ENCODE measurements around the gene PICALM. TPM values are rescaled to one million over a fixed set of nuclear protein-coding genes. Genes with fewer than 3 reads are reported as not detected.

Gene PICALM
- total and polyA plus RNA-seq, 4 donors = 19.3 to 317 (median 108) TPM

GRCh38 chr11:85974122-85974521 lies 94.8 kb downstream of the PICALM start:
- 57% methylated on average over 4 of the region's 4 CpGs for WGBS
- no peak overlapping the region for H3K9ac ChIP-seq (ENCODE audit: low read depth in 1 of 2, low read length in 2 of 2)
- no peak overlapping the region for H3K27ac ChIP-seq (ENCODE audit: low read depth in 1 of 2, low read length in 2 of 2)
- H3K36me3 ChIP-seq (ENCODE audit: control insufficient read depth in 4 of 4, insufficient read depth in 3 of 4, low read depth in 1 of 4, low read length in 3 of 4) = peaks cover 0 to 58% (median 20%) of the 10 kb centered on the region in 4 donors
- DNase-seq (ENCODE audit: low spot score) = no peak
- no peak overlapping the region for H3K4me3 ChIP-seq (ENCODE audit: low read depth in 1 of 3, low read length in 3 of 3)
- H3K4me1 ChIP-seq (ENCODE audit: control insufficient read depth in 4 of 4, insufficient read depth in 4 of 4, low read length in 3 of 4) = peaks cover 0 to 5% (median 1%) of the 10 kb centered on the region in 4 donors
- TF ChIP-seq HNF4A (conservative IDR thresholded peaks at IDR 0.05) = no peak
- TF ChIP-seq CTCF (IDR thresholded peaks at IDR 0.05; ENCODE audit: low read depth, low read length, missing input control) = no peak
- no peak for TF ChIP-seq JUND (IDR thresholded peaks at IDR 0.05)
- no peak for TF ChIP-seq GABPA (IDR thresholded peaks at IDR 0.05 in 1 of 2, conservative IDR thresholded peaks at IDR 0.05 in 1 of 2)
- no peak for TF ChIP-seq MAX (IDR thresholded peaks at IDR 0.05)
- no peak for TF ChIP-seq ATF3 (IDR thresholded peaks at IDR 0.05)
- TF ChIP-seq FOXA2 (IDR thresholded peaks at IDR 0.05) = no peak
- TF ChIP-seq SP1 (IDR thresholded peaks at IDR 0.05) = no peak
- TF ChIP-seq NR2F2 (IDR thresholded peaks at IDR 0.05) = no peak
- TF ChIP-seq REST (IDR thresholded peaks at IDR 0.05) = no peak
- no peak for TF ChIP-seq EGR1 (IDR thresholded peaks at IDR 0.05; ENCODE audit: low read depth in 2 of 2)
- no peak for TF ChIP-seq ZBTB33 (IDR thresholded peaks at IDR 0.05)
- TF ChIP-seq TAF1 (conservative IDR thresholded peaks at IDR 0.05) = no peak
- TF ChIP-seq FOXA1 (IDR thresholded peaks at IDR 0.05) = no peak
- no peak for TF ChIP-seq RAD21 (IDR thresholded peaks at IDR 0.05)
- no peaks in the 10 kb centered on the region for H3K27me3 ChIP-seq (ENCODE audit: control insufficient read depth in 4 of 4, insufficient read depth in 4 of 4, low read length in 3 of 4)
- H3K9me3 ChIP-seq (ENCODE audit: control insufficient read depth in 4 of 4, low read length in 3 of 4) = no peaks in the 10 kb centered on the region

DNA sequence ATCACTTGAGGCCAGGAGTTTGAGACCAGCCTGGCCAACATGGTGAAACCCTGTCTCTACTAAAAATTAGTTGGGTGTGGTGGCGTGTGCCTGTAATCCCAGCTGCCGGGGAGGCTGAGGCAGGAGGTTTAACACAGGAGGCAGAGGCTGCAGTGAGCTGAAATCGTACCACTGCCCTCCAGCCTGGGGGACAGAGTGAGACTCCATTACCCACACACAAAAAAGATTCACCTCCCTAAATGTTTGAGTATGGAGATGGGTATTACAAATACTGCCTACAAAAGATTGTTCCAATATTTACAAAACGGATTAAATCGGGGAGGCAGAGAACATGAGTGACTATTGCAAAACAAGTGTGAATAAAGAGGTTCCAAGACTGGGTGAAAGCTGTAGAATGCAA lies 98.3 kb downstream of the PICALM start:
- TF ChIP-seq HNF4G (IDR thresholded peaks at IDR 0.05) (no peak), GABPA (IDR thresholded peaks at IDR 0.05 in 1 of 2, conservative IDR thresholded peaks at IDR 0.05 in 1 of 2) (no peak), HNF4A (conservative IDR thresholded peaks at IDR 0.05) (no peak), JUND (IDR thresholded peaks at IDR 0.05) (no peak), TAF1 (conservative IDR thresholded peaks at IDR 0.05) (no peak), CTCF (IDR thresholded peaks at IDR 0.05; ENCODE audit: low read depth, low read length, missing input control) (no peak), NR2F2 (IDR thresholded peaks at IDR 0.05) (no peak)
- peaks cover 3 to 60% (median 24%) of the 10 kb centered on the region in 4 donors for H3K36me3 ChIP-seq (ENCODE audit: control insufficient read depth in 4 of 4, insufficient read depth in 3 of 4, low read depth in 1 of 4, low read length in 3 of 4)
- 75% methylated on average over 5 of the region's 5 CpGs for WGBS

More for the DNA sequence above, 98.3 kb downstream of the PICALM start:
- H3K27me3 ChIP-seq (ENCODE audit: control insufficient read depth in 4 of 4, insufficient read depth in 4 of 4, low read length in 3 of 4) = no peaks in the 10 kb centered on the region
- H3K27ac ChIP-seq (ENCODE audit: low read depth in 1 of 2, low read length in 2 of 2) = no peak overlapping the region
- no peak overlapping the region for H3K4me3 ChIP-seq (ENCODE audit: low read depth in 1 of 3, low read length in 3 of 3)
- peaks cover 0 to 5% (median 1%) of the 10 kb centered on the region in 4 donors for H3K4me1 ChIP-seq (ENCODE audit: control insufficient read depth in 4 of 4, insufficient read depth in 4 of 4, low read length in 3 of 4)
- H3K9ac ChIP-seq (ENCODE audit: low read depth in 1 of 2, low read length in 2 of 2) = no peak overlapping the region
- DNase-seq (ENCODE audit: low spot score) = no peak
- H3K9me3 ChIP-seq (ENCODE audit: control insufficient read depth in 4 of 4, low read length in 3 of 4) = no peaks in the 10 kb centered on the region

Data from liver (tissue), 9 donors.